Islet of Langerhans (tissue), 1 donor: ENCODE data around the gene DHRSX.
"Not testable (repeated sequence)": the region's sequence is repeated elsewhere in the genome, so short reads cannot be mapped to it uniquely, and the experiment has no call there.

Source experiments
- FAIRE-seq: peaks from one replicate; lab custom pipeline; 2011; peaks lifted over from hg19 to GRCh38; lab: Jason Lieb, UNC

The DHRSX gene

GRCh38 chrX:2390754-2391153 is 110.0 kb downstream of the DHRSX start:
- no peak for FAIRE-seq

DNA sequence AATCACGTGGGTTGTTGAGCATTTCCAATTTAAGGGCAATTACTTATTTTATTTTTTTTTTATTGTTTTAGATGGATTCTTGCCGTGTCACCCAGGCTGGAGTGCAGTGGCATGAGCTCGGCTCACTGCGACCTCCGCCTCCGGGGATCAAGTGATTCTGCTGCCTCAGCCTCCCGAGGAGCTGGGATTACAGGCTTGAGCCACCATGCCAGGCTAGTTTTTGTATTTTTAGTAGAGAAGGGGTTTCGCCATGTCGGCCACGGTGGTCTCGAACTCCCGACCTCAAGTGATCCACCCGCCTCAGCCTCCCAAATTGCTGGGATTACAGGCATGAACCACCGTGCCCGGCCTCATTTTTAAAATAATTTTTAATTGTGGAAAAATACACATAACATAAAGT is 111.0 kb downstream of the DHRSX start:
- FAIRE-seq: not testable (repeated sequence)

DNA sequence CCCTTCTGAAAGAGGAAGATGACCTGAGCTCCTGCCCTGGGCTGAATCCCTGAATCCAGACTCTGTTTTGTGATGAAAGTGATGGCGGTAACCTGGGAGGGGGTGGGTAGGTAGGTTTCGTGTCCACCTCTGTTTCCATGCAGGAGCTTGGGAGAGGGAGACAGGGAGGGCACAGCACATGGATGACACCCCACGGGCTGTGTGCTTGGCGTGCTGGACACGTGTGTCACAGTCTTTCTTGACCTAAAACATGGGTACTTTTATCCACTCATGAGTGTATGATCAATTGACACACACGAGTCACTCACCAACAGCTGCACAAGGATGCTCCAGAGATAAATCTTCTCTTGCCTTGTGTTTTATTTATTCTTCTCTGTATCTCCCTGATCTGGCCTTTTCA is 111.5 kb downstream of the DHRSX start:
- FAIRE-seq: no peak

DNA sequence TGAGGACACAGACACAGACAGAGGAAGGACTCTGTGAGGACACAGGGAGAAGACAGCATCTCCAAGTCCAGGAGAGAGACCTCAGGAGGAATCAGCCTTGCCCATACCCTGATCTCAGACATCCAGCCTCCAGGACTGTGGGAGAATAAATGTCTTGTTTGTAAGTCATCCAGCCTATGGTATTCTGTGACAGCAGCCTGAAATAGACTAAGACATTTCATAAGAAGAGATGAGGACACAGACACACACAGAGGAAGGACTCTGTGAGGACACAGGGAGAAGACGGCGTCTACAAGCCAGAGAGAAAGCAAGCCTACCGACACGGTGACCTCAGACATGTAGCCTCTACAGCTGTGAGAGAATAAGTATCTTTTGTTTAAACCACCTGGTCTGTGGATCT is 112.1 kb downstream of the DHRSX start:
- no peak for FAIRE-seq

GRCh38 chrX:2387614-2388239 is 113.0 kb downstream of the DHRSX start:
- FAIRE-seq: no peak

DNA sequence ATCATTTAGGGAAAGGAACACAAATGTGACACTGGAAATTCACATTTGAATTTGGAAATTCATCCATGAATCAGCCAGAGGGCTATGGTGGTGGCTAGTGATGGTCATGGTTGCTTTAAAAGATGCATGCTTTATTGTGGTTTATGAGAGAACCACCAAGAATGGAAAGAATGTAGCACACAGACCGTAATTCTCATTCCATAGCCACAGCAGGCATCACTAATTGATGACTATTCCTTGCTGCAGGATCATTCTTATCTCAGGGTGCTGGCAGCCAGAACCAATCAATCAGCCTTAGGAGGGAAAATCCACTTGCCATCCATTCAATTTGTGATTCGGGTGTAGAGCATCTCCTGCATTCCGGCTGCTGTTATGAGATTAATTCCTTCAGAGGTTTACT is 115.6 kb downstream of the DHRSX start:
- FAIRE-seq: no peak

DNA sequence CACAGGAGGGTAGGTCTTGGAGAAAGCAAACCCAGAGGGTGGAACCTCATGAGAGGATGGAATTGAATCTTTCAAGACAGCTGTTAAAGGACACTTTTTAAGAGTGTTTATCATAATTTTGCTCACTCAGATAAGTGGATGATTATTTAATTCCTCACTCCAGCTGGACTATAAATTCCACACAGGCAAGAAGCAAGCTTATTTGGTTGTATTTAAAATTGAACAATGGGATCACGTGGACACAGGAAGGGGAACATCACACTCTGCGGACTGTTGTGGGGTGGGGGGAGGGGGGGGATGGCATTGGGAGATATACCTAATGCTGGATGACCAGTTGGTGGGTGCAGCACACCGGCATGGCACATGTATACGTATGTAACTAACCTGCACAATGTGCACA is 116.3 kb downstream of the DHRSX start:
- FAIRE-seq: no peak

DNA sequence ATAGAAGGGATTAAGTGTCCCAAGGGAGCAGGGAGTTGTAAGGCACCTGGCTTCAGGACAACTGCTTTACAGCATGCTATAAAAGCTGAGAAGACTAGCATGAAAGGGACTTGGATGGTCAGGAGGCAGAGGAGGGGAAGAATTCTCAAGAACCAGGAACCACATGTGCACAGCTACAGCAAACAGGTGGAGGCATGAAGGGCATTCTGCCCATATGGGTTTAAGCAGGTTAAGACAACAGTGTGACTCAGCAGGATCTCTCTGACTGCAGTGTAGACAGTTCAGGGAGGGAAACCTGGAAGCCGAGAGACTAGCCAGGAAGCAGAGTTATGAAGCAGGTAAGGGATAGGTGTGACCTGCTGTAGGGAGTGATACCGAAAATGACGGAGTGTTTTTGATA is 117.0 kb downstream of the DHRSX start:
- FAIRE-seq: no peak

DNA sequence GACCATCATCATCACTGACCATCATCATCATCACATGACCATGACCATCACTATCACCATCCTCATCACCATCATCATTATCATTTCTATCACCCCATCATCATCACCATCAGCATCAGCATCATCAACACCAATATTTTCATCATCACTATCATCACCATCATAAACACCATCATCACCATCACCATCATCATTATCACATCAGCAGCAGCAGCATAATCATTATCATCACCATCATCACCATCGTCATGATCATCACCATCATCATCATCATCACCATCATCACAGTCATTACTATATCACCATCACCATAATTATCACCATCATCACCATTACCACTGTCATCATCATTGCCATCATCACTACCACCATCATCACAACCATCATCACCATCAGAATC is 117.6 kb downstream of the DHRSX start:
- FAIRE-seq: no peak

DNA sequence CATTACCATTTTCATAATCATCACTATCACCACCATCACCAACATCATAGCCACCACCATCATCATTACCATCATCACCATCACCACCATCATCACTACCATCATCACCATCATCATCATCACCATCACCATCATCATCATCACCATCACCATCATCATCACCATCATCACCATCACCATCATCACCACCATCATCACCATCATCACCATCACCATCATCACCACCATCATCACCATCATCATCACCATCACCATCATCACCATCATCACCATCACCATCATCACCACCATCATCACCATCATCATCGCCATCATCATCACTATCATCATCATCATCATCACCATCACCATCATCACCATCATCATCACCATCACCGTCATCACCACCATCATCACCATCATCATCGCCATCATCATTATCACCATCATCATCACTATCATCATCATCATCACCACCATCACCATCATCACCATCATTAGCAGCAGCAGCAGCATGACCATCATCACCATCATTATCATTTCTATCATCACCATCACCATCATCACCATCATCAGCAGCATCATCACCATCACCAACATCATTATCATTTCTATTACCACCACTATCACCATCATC is 118.2 kb downstream of the DHRSX start:
- not testable (repeated sequence) for FAIRE-seq

DNA sequence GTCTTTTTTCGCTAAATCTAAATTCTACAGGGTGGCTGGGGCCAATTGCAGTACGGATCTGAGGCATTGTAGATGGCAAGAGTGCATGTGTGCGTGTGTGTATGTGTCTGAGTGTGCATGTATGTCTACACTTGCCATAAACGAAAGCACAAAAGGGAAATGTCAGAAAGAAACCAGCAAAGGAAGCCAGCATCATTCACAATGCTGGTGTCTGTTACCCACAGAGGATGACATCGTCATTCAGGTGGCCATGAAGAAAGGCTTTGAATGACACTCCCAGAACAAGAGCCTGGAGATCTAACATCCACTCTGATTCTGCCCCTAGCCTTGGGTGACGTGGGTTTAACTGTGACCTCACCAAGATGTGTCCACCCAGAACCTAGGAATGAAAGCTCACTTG is 124.6 kb downstream of the DHRSX start:
- no peak for FAIRE-seq

GRCh38 chrX:2374086-2374485 is 126.7 kb downstream of the DHRSX start:
- FAIRE-seq: no peak

- FAIRE-seq: no peak
Observed at GRCh38 chrX:2373615-2374014, 127.2 kb downstream of the DHRSX start.

DNA sequence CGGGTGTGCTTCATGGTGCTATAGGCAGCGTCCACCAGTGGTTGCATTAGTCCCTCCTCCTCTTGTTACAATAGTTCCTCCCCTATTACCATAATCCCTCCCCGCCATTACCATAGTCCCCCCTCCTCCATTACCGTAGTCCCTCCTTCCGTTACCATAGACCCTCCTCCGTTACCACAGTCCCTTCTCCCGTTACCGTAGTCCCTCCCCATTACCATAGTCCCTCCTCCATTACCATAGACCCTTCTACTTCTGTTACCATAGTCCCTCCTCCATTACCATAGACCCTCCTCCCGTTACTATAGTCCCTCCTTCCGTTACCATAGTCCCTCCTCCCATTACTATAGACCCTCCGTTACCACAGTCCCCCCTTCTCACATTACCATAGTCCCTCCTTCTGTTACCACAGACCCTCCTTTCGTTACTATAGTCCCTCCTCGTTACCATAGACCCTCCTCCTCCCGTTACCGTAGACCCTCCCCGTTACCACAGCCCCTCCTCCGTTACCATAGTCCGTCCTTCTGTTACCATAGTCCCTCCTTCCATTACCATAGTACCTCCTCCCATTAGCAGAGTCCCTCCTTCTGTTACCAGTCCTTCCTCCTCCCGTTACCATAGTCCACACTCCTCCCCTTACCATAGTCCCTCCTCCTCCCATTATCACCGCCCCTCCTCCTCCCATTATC is 129.6 kb downstream of the DHRSX start:
- no peak for FAIRE-seq

DNA sequence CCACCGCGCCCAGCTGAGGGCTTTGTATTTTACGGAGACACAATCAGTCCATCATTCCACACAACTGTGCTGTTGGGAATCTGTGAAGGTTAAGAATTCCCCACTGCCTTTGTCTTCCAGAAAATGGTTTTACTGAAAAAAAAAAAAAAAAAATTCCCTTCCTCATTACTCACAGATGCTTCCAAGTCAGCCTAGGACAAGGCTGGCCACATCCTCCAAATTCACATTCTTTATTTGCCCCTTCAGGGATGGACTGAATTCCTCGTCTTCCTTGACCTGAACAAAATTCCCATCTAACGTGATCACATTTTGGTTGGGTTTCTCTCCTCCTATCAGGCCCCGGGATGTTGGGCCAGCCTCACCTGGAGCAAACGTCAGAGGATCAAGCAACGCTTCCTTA is 130.3 kb downstream of the DHRSX start:
- no peak for FAIRE-seq

DNA sequence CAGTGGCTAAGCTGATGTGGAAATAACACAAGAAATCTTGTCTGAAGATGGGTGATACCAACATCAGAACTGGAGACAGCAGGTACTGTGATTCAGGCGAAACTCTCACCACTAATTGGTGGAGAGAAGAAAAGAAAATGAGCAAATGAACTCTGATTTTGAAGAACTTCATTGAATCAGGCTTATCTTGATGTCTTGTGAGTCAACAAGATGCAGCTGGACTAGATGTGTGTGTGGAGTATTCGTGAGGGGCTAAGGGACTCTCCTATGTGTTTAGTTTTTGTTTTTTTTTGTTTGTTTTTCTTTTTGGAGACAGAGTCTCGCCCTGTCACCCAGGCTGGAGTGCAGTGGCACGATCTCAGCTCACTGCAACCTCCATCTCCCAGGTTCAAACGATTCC is 131.6 kb downstream of the DHRSX start:
- no peak for FAIRE-seq

DNA sequence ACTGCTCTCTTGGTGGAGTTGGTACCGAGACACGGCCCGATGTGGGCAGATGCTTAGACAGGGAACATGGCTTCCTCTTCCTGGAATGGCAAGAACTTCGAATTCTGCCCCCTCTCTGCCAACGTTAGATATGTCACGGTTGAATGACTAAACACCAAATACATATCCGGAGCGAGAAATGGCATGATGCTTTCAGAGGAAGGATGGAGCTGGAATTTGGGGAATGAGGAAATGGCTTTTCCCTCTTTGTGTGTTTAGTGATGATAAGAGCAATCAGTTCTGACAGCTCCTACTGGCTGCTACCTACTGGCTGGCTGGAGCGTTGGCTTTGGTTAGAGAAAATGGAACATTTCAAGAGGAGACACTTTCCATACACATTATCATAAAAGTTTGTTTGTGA is 140.0 kb downstream of the DHRSX start:
- FAIRE-seq: no peak

GRCh38 chrX:2359522-2359921 is 141.3 kb downstream of the DHRSX start:
- FAIRE-seq: not testable (repeated sequence)

GRCh38 chrX:2351999-2352995 is 148.5 kb downstream of the DHRSX start:
- FAIRE-seq: no peak

DNA sequence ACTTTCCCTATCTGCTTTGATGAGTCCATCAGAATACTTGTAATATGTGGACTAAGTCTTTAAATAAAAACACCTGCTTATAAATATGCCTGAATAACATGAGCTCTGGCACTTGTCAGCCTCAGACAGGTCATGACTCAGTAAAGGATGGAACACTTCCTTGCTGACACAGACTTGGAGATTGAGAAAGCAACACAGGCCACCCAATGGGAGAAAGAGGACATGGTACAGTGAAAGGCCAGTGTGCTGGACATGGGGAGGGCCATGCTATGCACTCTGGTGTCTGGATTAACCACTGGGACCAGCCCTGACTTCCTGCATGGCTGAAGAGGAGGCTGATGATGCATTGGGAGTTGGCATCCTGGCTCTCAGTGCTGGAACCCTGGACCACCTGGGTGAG is 149.5 kb downstream of the DHRSX start:
- FAIRE-seq: no peak

- FAIRE-seq: not testable (repeated sequence)
Observed at GRCh38 chrX:2350703-2351102, 150.1 kb downstream of the DHRSX start.

GRCh38 chrX:2350036-2350435 is 150.7 kb downstream of the DHRSX start:
- not testable (repeated sequence) for FAIRE-seq

DNA sequence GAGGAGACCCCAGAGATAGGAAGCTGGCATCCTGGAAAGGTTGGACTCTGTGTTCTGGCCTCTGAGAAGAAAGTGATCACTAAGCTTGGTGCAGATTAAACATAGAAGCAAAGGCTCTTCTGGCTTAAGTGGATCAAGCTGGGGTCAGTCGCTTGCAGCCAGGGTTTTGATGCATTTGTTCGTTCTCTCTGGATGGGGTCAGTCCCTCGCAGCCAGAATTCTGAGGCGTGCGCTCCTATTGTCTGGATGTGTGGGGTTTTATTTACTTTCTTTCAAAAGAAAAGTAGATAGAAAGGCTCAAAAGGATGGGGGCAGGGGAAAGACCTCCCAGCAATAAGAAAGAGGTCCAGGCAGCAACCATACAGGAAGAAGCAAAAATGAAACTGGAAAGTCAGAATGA is 152.6 kb downstream of the DHRSX start:
- no peak for FAIRE-seq
